ENCODE data around the gene TBC1D2. TPM values are rescaled to one million over a fixed set of nuclear protein-coding genes. Genes with fewer than 3 reads are reported as not detected.

The TBC1D2 gene
- total and polyA plus RNA-seq, 2 donors (not counting 3 experiments of a cell fraction or from before 2014, with no cell fraction given) = 3.4 to 4.5 TPM

- ChIA-PET POLR2A (no interaction called here), CTCF (no interaction called here)
- no peaks in the 10 kb centered on the region for H3K9me3 ChIP-seq (replicated peaks; ENCODE audit: control insufficient read depth, insufficient read depth, low read length)
- H3K9me1 ChIP-seq (replicated peaks; ENCODE audit: control insufficient read depth, extremely low read depth, insufficient read depth, low read length) = no peaks in the 10 kb centered on the region
- H3K4me1 ChIP-seq (ENCODE audit: control insufficient read depth, extremely low read depth, insufficient read depth, low read length) = no peaks in the 10 kb centered on the region
- intact Hi-C loops (cut with micrococcal nuclease) = no loop called here
- dilution Hi-C loops (cut with MboI; ENCODE audit: extremely low pct_ligation_motif_present, low sequenced_read_pairs) = no loop called here
- no peak overlapping the region for H2AFZ ChIP-seq (ENCODE audit: low read depth, low read length)
- no peak overlapping the region for H3K27ac ChIP-seq (ENCODE audit: insufficient read depth, low read depth, low read length)
- FAIRE-seq = no peak
- no peak overlapping the region for H3K4me3 ChIP-seq (replicated peaks in 1 of 3; ENCODE audit: insufficient read depth in 1 of 3, low read depth in 1 of 3, low read length in 3 of 3)
- TF ChIP-seq POLR2AphosphoS5 (IDR thresholded peaks at IDR 0.05; ENCODE audit: insufficient read depth, low read depth, low read length) = no peak
- TF ChIP-seq MAX (IDR thresholded peaks at IDR 0.05; ENCODE audit: insufficient read depth, insufficient read length) = no peak
- TF ChIP-seq, protein P1, sequence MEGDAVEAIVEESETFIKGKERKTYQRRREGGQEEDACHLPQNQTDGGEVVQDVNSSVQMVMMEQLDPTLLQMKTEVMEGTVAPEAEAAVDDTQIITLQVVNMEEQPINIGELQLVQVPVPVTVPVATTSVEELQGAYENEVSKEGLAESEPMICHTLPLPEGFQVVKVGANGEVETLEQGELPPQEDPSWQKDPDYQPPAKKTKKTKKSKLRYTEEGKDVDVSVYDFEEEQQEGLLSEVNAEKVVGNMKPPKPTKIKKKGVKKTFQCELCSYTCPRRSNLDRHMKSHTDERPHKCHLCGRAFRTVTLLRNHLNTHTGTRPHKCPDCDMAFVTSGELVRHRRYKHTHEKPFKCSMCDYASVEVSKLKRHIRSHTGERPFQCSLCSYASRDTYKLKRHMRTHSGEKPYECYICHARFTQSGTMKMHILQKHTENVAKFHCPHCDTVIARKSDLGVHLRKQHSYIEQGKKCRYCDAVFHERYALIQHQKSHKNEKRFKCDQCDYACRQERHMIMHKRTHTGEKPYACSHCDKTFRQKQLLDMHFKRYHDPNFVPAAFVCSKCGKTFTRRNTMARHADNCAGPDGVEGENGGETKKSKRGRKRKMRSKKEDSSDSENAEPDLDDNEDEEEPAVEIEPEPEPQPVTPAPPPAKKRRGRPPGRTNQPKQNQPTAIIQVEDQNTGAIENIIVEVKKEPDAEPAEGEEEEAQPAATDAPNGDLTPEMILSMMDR (IDR thresholded peaks at IDR 0.05; ENCODE audit: extremely low read depth in 1 of 2, insufficient read depth in 1 of 2, low read depth in 1 of 2, low read length in 2 of 2) = no peak
- no peak for TF ChIP-seq MYC (IDR thresholded peaks at IDR 0.05; ENCODE audit: low read depth, low read length)
- TF ChIP-seq FOS (IDR thresholded peaks at IDR 0.05; ENCODE audit: borderline replicate concordance, insufficient read depth, low read length) = no peak
- TF ChIP-seq JUN (IDR thresholded peaks at IDR 0.05; ENCODE audit: borderline replicate concordance, insufficient read depth, insufficient read length, low read depth) = no peak
- no peak for TF ChIP-seq EZH2 (IDR thresholded peaks at IDR 0.05; ENCODE audit: borderline replicate concordance, low read depth, low read length, severe bottlenecking)
- no peak for TF ChIP-seq GATA2 (IDR thresholded peaks at IDR 0.05; ENCODE audit: insufficient read depth, insufficient read length, low read depth, low read length)
- H4K20me1 ChIP-seq (replicated peaks; ENCODE audit: control insufficient read depth, extremely low read depth, insufficient read depth, low read length) = no peaks in the 10 kb centered on the region
- BruUV-seq (replicated peaks) = no TSS peak
- H3K79me2 ChIP-seq (ENCODE audit: control insufficient read depth, insufficient read depth, low read length) = no peaks in the 10 kb centered on the region
- H3K9ac ChIP-seq (replicated peaks; ENCODE audit: extremely low read depth, insufficient read depth, low read length) = no peak overlapping the region
- no peak for DNase-seq (ENCODE audit: low read depth, low spot score)
- H3K27me3 ChIP-seq (ENCODE audit: control insufficient read depth in 2 of 2, insufficient read depth in 2 of 2, low read length in 2 of 2) = no peaks in the 10 kb centered on the region
- H3K4me2 ChIP-seq (ENCODE audit: insufficient read depth, low read length) = no peak overlapping the region
- H3K36me3 ChIP-seq (ENCODE audit: control insufficient read depth in 2 of 2, extremely low read depth in 1 of 2, insufficient read depth in 2 of 2, low read length in 2 of 2) = no peaks in the 10 kb centered on the region
These were observed 97.2 kb downstream of the TBC1D2 start for GRCh38 chr9:98158071-98158831.

Measured in endothelial cell of umbilical vein (primary cell).